Rectal smooth muscle tissue (tissue), 1 donor: Measurements from ENCODE around the gene OSBPL10.
"Not testable (repeated sequence)": the region's sequence is repeated elsewhere in the genome, so short reads cannot be mapped to it uniquely, and the experiment has no call there.

ENCODE experiments used
- H3K27ac ChIP-seq: one replicate; pipeline ENCODE4 v1.7.0; 2013; ENCODE audit warnings: low read depth, low read length, inconsistent platforms
- H3K27me3 ChIP-seq: one replicate; pipeline ENCODE4 v1.7.0; 2013; ENCODE audit warnings: low read length; ENCODE audit not compliant: control insufficient read depth, insufficient read depth
- H3K36me3 ChIP-seq: one replicate; pipeline ENCODE4 v1.7.0; 2013; ENCODE audit warnings: low read length; ENCODE audit not compliant: control insufficient read depth, insufficient read depth
- H3K4me1 ChIP-seq: one replicate; pipeline ENCODE4 v1.7.0; 2013; ENCODE audit warnings: low read length; ENCODE audit not compliant: control insufficient read depth, insufficient read depth
- H3K4me3 ChIP-seq: one replicate; pipeline ENCODE4 v1.7.0; 2013; ENCODE audit warnings: low read length
- H3K9ac ChIP-seq: one replicate; pipeline ENCODE4 v1.7.0; 2013; ENCODE audit warnings: low read length

The OSBPL10 gene

GRCh38 chr3:31802981-31803740 is 177.9 kb downstream of the OSBPL10 start:
- H3K36me3 ChIP-seq = no peaks in the 10 kb centered on the region
- no peaks in the 10 kb centered on the region for H3K27me3 ChIP-seq
- no peaks in the 10 kb centered on the region for H3K4me1 ChIP-seq
- H3K27ac ChIP-seq = no peak overlapping the region
- no peak overlapping the region for H3K4me3 ChIP-seq
- H3K9ac ChIP-seq = no peak overlapping the region

- Histone ChIP-seq H3K36me3 (no peaks in the 10 kb centered on the region), H3K4me1 (no peaks in the 10 kb centered on the region), H3K27ac (no peak overlapping the region), H3K9ac (no peak overlapping the region), H3K4me3 (no peak overlapping the region), H3K27me3 (no peaks in the 10 kb centered on the region)
These were observed 180.6 kb downstream of the OSBPL10 start for GRCh38 chr3:31800436-31800835.

GRCh38 chr3:31798840-31799239 is 182.2 kb downstream of the OSBPL10 start:
- Histone ChIP-seq H3K27me3 (no peaks in the 10 kb centered on the region), H3K4me3 (no peak overlapping the region), H3K4me1 (no peaks in the 10 kb centered on the region), H3K36me3 (no peaks in the 10 kb centered on the region), H3K27ac (no peak overlapping the region), H3K9ac (no peak overlapping the region)

GRCh38 chr3:31793821-31794220 is 187.2 kb downstream of the OSBPL10 start:
- H3K27ac ChIP-seq = no peak overlapping the region
- no peaks in the 10 kb centered on the region for H3K27me3 ChIP-seq
- no peaks in the 10 kb centered on the region for H3K4me1 ChIP-seq
- H3K9ac ChIP-seq = no peak overlapping the region
- no peak overlapping the region for H3K4me3 ChIP-seq
- no peaks in the 10 kb centered on the region for H3K36me3 ChIP-seq

- H3K4me1 ChIP-seq = no peaks in the 10 kb centered on the region
- H3K36me3 ChIP-seq = no peaks in the 10 kb centered on the region
- H3K9ac ChIP-seq = no peak overlapping the region
- no peaks in the 10 kb centered on the region for H3K27me3 ChIP-seq
- no peak overlapping the region for H3K4me3 ChIP-seq
- H3K27ac ChIP-seq = no peak overlapping the region
These were observed 190.0 kb downstream of the OSBPL10 start for GRCh38 chr3:31791090-31791430.

GRCh38 chr3:31790193-31791089 is 190.6 kb downstream of the OSBPL10 start:
- Histone ChIP-seq H3K4me1 (no peaks in the 10 kb centered on the region), H3K9ac (no peak overlapping the region), H3K27me3 (no peaks in the 10 kb centered on the region), H3K27ac (no peak overlapping the region), H3K4me3 (no peak overlapping the region), H3K36me3 (no peaks in the 10 kb centered on the region)

- Histone ChIP-seq H3K4me3 (no peak overlapping the region), H3K4me1 (no peaks in the 10 kb centered on the region), H3K36me3 (no peaks in the 10 kb centered on the region), H3K9ac (no peak overlapping the region), H3K27ac (no peak overlapping the region), H3K27me3 (no peaks in the 10 kb centered on the region)
These were observed 191.6 kb downstream of the OSBPL10 start for GRCh38 chr3:31789429-31789828.

- no peaks in the 10 kb centered on the region for H3K27me3 ChIP-seq
- H3K36me3 ChIP-seq = no peaks in the 10 kb centered on the region
- H3K4me3 ChIP-seq = no peak overlapping the region
- no peak overlapping the region for H3K9ac ChIP-seq
- no peaks in the 10 kb centered on the region for H3K4me1 ChIP-seq
- no peak overlapping the region for H3K27ac ChIP-seq
These were observed 195.3 kb downstream of the OSBPL10 start for GRCh38 chr3:31785734-31786133.

GRCh38 chr3:31785286-31785685 is 195.8 kb downstream of the OSBPL10 start:
- Histone ChIP-seq H3K4me1 (no peaks in the 10 kb centered on the region), H3K27me3 (no peaks in the 10 kb centered on the region), H3K36me3 (no peaks in the 10 kb centered on the region), H3K9ac (no peak overlapping the region), H3K4me3 (no peak overlapping the region), H3K27ac (no peak overlapping the region)

GRCh38 chr3:31783851-31784250 is 197.2 kb downstream of the OSBPL10 start:
- not testable (repeated sequence) for H3K27me3 ChIP-seq, H3K4me1 ChIP-seq, H3K4me3 ChIP-seq, H3K36me3 ChIP-seq, H3K9ac ChIP-seq, H3K27ac ChIP-seq

- H3K27me3 ChIP-seq, H3K4me1 ChIP-seq, H3K4me3 ChIP-seq, H3K27ac ChIP-seq, H3K9ac ChIP-seq, H3K36me3 ChIP-seq: not testable (repeated sequence)
These were observed 198.8 kb downstream of the OSBPL10 start for GRCh38 chr3:31782306-31782705.

GRCh38 chr3:31779514-31779913 is 201.5 kb downstream of the OSBPL10 start:
- Histone ChIP-seq H3K36me3 (no peaks in the 10 kb centered on the region), H3K27ac (no peak overlapping the region), H3K27me3 (no peaks in the 10 kb centered on the region), H3K4me1 (no peaks in the 10 kb centered on the region), H3K4me3 (no peak overlapping the region), H3K9ac (no peak overlapping the region)

GRCh38 chr3:31777887-31778286 is 203.2 kb downstream of the OSBPL10 start:
- Histone ChIP-seq H3K27ac (no peak overlapping the region), H3K9ac (no peak overlapping the region), H3K4me3 (no peak overlapping the region), H3K4me1 (no peaks in the 10 kb centered on the region), H3K27me3 (no peaks in the 10 kb centered on the region), H3K36me3 (no peaks in the 10 kb centered on the region)
